ENCODE data around the gene CLDN12.
"Not testable (repeated sequence)": the region's sequence is repeated elsewhere in the genome, so short reads cannot be mapped to it uniquely, and the experiment has no call there.

CLDN12 gene

DNA sequence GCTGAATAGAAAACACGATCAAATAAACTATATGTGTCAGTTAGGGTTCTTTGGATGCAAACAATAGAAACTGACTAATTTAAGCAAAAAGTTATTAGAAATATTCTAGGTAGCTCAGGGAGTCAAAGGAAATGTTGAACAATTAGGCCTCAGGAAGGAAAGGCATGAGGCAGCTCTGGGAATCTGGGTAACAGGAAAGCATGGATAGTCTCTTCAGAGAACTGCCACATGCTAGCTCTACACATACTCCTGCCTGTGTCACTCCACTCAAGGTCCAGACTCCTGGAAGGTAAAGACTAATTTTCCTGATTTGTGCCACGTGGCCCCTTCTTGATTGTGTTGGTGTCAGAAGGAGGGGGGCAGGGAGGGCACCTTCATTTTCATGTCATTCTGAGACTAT, 42.4 kb downstream of the CLDN12 start:
- no peak for DNase-seq

GRCh38 chr7:90446137-90446899, 43.1 kb downstream of the CLDN12 start:
- DNase-seq: no peak

- no peak for DNase-seq
Measured at GRCh38 chr7:90453259-90453891, 50.1 kb downstream of the CLDN12 start.

GRCh38 chr7:90453931-90454330, 50.7 kb downstream of the CLDN12 start:
- no peak for DNase-seq

DNA sequence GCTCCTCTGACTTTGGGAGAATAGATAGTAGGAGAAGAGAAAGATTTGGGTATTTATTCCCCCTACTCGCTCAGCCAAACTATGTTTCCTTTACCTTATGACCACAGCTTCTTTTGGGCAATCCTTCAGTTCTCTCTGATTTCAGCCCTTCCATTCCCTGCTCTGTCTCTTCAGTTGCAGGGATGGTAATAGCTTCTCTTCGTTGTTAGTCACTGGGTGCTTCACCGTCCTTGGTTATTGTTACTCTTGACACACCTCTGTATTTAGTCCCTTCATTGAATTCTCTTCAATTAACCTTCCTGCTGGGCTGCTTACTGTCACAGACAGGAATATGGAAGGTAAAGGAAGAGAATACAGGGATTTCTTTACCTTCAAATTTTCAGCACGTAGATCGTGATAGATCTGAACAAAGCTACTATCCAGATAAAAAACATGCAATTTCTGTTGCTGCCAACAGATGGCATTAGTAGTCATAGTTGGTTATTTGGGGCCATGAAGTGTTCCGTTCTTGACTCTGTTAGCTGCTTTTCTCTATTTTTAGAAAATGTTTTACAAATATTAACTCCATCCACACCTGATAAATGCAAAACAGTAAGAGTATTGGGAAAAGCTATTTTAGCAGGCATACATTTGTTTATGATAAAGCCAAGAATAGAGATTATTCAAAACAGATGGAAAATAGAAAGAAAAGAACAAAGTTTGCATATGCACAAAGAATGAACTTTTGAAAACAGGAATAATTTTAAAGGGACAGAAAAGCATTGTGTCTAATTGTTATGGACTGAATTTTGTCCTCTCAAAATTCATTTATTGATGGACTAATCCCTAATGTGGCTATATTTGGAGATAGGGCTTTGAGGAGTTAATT, 52.1 kb downstream of the CLDN12 start:
- no peak for DNase-seq

DNA sequence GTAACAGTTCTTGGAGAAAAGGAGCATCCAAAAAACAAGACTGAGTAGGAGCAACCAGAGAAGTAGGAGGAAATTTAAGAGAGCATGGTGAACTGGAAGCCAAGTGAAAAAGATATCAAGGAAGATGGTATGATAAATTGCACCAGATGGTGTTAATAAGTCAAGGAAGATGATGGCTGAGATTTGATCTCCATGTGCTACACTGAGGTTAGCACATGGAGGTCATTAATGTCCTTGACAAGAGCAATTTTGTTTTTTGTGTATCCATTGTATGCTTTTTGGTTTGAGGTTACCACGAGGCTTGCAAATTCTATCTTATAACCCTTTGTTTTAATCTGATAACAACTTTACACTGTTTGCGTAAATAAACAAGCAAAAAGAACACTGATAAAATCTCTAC, 54.8 kb downstream of the CLDN12 start:
- no peak for DNase-seq

DNA sequence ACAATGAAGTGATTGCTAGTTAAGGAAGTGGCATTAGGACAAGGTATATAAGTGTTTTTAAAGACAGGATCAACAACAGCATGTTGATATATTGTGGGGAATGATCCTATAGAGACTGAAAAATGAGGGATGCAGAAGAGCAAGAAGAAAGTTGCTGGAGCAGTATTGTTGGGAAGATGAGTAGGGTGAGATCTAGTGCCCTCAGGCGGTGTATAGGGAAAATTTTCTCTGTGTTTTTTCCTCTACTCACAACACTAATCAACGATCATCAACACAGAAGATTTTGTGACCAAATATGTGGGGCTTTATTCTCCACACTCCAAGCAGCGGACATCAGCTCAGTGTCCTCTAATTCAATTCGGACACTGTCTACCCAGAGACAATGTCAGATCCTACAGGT, 56.6 kb downstream of the CLDN12 start:
- DNase-seq: no peak

GRCh38 chr7:90461219-90461618, 58.0 kb downstream of the CLDN12 start:
- DNase-seq: no peak

DNA sequence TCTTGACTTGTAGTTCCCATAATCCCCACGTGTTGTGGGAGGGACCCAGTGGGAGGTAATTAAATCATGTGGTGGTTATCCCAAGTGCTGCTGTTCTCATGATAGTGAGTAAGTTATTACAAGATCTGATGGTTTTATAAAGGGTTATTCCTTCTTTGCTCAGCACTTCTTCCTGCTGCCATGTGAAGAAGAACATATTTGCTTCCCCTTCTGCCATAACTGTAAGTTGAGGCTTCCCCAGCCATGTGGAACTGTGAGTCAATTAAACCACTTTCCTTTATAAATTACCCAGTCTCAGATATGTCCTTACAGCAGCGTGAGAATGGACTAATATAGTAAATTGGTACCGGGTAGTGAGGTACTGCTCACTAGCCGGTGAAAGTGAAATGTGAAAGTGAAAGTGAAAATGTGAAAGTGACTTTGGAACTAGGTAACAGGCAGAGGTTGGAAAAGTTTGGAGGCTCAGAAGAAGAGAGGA, 59.9 kb downstream of the CLDN12 start:
- DNase-seq: not testable (repeated sequence)

All from activated CD4-positive, alpha-beta T cell treated with anti-CD3 and anti-CD28 coated beads for 48 hours (primary cell).